Measurements from ENCODE around the gene KRT7. TPM values are rescaled to one million over a fixed set of nuclear protein-coding genes. Genes with fewer than 3 reads are reported as not detected.

The KRT7 gene
- total RNA-seq (2014; rRNA removed; shearing (Covaris generic)) = 13.8 and 16.1 TPM in 2 replicates

GRCh38 chr12:52232674-52233461, at the start of gene KRT7:
Gene KRT7 (plus strand): TSS chr12:52233243. CDS start chr12:52233297, 54 bp downstream.
- no peak for DNase-seq (ENCODE audit: low spot score)

GRCh38 chr12:52183544-52183910, 49.5 kb upstream of the KRT7 start:
- no peak for DNase-seq (ENCODE audit: low spot score)

- no peak for DNase-seq (ENCODE audit: low spot score)
Measured at GRCh38 chr12:52183971-52184370, 49.1 kb upstream of the KRT7 start.

- no peak for DNase-seq (ENCODE audit: low spot score)
Measured at GRCh38 chr12:52184813-52185212, 48.2 kb upstream of the KRT7 start.

- peak; percentile 64 for DNase-seq (ENCODE audit: low spot score)
Measured at GRCh38 chr12:52185400-52185967, 47.6 kb upstream of the KRT7 start.

GRCh38 chr12:52186118-52186840, 46.8 kb upstream of the KRT7 start:
- peak; percentile 95 for DNase-seq (ENCODE audit: low spot score)

GRCh38 chr12:52187206-52187605, 45.8 kb upstream of the KRT7 start:
- DNase-seq (ENCODE audit: low spot score) = no peak

- no peak for DNase-seq (ENCODE audit: low spot score)
Measured at GRCh38 chr12:52187640-52188039, 45.4 kb upstream of the KRT7 start.

- DNase-seq (ENCODE audit: low spot score) = no peak
Measured at GRCh38 chr12:52188658-52189057, 44.4 kb upstream of the KRT7 start.

- peak; percentile 78 for DNase-seq (ENCODE audit: low spot score)
Measured at GRCh38 chr12:52189376-52190174, 43.5 kb upstream of the KRT7 start.

GRCh38 chr12:52190860-52191729, 41.9 kb upstream of the KRT7 start:
- DNase-seq (ENCODE audit: low spot score) = peak; percentile 65

GRCh38 chr12:52191841-52192791, 40.9 kb upstream of the KRT7 start, which contains the start of gene KRT80:
Gene KRT80 (minus strand): TSS chr12:52192014. CDS start chr12:52191902, 112 bp downstream.
- peak; percentile 99 for DNase-seq (ENCODE audit: low spot score)

- DNase-seq (ENCODE audit: low spot score) = no peak
Measured at GRCh38 chr12:52193532-52193931, 39.5 kb upstream of the KRT7 start.

GRCh38 chr12:52193991-52194390, 39.1 kb upstream of the KRT7 start:
- no peak for DNase-seq (ENCODE audit: low spot score)

- peak; percentile 81 for DNase-seq (ENCODE audit: low spot score)
Measured at GRCh38 chr12:52195065-52195730, 37.8 kb upstream of the KRT7 start.

- DNase-seq (ENCODE audit: low spot score) = peak; percentile 91
Measured at GRCh38 chr12:52197371-52198231, 35.4 kb upstream of the KRT7 start.

GRCh38 chr12:52198454-52199215, 34.4 kb upstream of the KRT7 start:
- DNase-seq (ENCODE audit: low spot score) = no peak
